Suppressor macrophage (primary cell): ENCODE data around the gene RTN4.
A peak's percentile ranks its signal among the peaks of the same experiment; 100 is the strongest.
"Not testable (repeated sequence)": the region's sequence is repeated elsewhere in the genome, so short reads cannot be mapped to it uniquely, and the experiment has no call there.

ENCODE experiments used
- DNase-seq, 4 experiments: peaks; one replicate each; pipeline ENCODE4 v3.0.0-alpha.2; 2020 to 2022

RTN4 gene

DNA sequence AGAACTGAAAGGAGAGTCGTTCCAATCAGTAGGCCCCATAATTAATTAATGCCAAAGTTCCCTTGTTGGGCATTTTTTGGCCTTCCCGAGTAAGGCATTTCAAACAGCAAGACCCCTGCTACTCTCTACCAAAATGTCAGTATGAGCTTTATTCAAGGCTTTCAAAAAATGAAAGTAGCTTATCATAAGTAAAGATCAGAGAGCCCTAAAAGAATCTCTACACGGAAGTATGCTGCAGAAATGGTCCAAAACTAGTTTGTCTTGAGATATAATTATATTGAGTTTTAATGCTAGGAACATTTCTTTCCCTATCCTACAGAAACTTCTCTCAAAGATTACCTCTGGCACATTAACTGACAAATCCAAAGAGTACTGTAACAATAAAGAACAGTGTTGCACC, 43.9 kb downstream of the RTN4 start:
- DNase-seq, result no peak

GRCh38 chr2:55003706-55004639, 46.3 kb downstream of the RTN4 start:
- no peak for DNase-seq

- DNase-seq, result no peak
Measured at GRCh38 chr2:55001716-55002115, 48.5 kb downstream of the RTN4 start.

DNA sequence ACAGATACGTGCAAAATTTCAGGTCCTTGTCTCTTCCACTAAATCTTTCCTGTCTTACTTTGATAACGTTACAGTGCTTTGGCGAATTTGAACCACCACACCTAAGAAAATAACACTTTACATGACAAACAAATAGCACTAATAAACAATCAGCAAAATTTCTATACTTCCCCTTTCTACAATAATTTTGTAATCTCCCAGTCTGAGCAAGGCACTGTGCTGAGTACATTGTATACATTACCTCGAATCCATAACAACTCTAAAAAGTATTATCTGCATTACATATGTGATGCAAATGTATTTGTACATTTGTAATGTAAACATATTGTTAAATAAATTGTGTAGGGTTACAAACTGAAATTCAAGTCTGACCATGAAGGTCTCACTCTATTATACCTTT, 49.9 kb downstream of the RTN4 start:
- peak in 2 of 4 experiments; percentile 60 for DNase-seq

GRCh38 chr2:54999182-54999581, 51.1 kb downstream of the RTN4 start:
- peak in 3 of 4 experiments; percentile 17 to 60 (median 50) for DNase-seq

- DNase-seq, result no peak
Measured at GRCh38 chr2:54997826-54998225, 52.4 kb downstream of the RTN4 start.

DNA sequence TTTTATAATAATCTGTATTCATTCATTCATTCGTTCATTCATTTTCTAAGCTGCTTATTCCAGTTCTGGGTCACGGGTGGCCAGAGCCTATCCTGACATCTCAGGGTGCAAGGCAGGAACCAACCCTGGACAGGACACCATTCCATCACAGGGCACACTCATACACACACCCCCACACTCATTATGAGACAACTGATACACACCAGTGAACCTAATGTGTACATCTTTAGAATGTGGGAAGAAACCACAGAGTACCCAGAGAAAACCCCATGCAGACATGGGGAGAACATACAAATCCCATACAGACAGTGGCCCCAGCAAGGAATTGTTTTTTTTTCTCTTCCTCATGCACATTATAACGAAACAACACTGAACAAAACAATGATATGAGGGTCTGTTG, 54.7 kb downstream of the RTN4 start:
- DNase-seq, result no peak

- DNase-seq, result not testable (repeated sequence)
Measured at GRCh38 chr2:54990694-54991093, 59.6 kb downstream of the RTN4 start.

DNA sequence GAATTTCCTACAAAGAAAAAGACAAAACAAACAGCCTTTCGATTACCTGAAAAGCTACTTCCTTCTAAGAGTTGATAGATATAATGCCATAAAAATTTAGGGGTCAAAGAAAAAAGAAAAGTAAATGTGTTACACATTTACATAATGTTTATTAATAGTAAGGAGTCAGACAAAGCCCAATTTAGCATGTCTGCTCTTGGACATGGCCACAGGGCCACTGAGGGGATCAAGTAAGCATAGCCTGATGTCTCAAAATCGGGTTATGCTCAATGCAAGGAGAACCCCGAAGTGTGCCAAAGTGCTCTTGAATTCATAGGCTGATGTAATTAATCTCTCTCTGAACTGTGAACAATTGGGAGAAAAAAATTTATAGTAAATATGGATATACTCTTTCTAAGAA, 61.6 kb downstream of the RTN4 start:
- DNase-seq, result no peak

GRCh38 chr2:54986264-54986663, 64.0 kb downstream of the RTN4 start:
- DNase-seq, result no peak

- no peak for DNase-seq
Measured at GRCh38 chr2:54984476-54984875, 65.8 kb downstream of the RTN4 start.

- no peak for DNase-seq
Measured at GRCh38 chr2:54983345-54984220, 66.7 kb downstream of the RTN4 start.

GRCh38 chr2:54981385-54981784, 68.9 kb downstream of the RTN4 start:
- no peak for DNase-seq

GRCh38 chr2:54979321-54980044, 70.8 kb downstream of the RTN4 start:
- peak in 2 of 4 experiments; percentile 44 to 50 for DNase-seq

- DNase-seq, result peak in 2 of 4 experiments; percentile 31 to 52
Measured at GRCh38 chr2:54977149-54977548, 73.1 kb downstream of the RTN4 start.

DNA sequence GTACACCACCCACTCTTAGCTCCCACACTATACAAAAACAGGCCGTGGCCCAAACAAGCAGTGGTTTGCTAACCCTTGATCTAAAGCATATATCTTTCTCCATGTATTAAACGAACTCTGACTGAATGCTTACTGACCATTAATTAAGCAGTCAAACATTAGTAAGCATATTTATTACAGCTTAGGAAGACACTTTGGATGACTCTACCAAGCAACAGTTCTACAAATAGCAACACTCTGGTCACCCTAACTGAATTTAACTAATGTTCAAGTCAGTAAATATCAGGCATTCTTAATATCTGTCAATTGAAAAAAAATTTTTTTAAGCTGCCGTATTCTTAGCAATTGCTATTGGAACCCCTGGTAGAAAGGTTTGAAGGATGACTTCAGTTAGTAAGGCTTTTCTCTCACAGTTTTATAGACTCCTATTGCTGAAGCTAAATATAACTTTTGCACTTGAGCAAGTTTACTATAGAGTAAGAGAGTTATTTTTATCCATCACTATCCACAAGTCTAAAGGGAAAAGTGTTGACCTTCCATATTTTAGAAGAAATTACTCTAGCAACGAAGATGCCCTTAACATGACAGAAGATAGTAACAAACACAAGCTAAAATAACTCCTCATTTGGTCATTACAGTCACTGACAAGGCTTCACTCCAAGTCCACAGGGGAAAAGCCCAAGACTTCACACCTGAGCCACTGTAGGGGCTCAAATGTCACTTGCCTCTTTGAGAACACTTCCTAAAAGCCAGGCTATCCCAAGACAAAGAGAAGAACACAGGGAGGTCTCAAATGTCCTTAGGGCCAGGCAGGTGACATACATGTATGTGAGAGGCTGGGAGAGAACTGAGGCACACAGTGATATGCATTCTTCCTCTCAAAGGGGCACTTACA, 74.4 kb downstream of the RTN4 start:
- DNase-seq, result no peak

DNA sequence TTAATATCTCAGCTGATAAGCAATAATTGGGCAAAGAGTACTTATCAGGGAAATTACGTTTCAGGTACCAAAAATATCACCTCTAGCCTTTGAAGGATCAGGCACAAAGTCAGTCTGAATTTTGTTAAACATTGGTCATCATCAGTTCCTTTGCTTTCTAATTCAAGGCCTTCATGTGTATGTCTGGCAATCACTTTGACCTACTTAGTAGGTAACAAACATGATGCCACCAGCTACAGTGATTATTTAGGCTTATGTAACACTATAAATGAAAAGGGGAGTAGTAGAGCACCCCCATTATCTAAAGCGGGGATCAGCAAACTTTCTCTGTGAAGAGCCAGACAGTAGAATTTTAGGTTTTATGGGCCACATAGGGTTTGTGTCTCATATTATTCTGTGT, 75.1 kb downstream of the RTN4 start:
- no peak for DNase-seq

DNA sequence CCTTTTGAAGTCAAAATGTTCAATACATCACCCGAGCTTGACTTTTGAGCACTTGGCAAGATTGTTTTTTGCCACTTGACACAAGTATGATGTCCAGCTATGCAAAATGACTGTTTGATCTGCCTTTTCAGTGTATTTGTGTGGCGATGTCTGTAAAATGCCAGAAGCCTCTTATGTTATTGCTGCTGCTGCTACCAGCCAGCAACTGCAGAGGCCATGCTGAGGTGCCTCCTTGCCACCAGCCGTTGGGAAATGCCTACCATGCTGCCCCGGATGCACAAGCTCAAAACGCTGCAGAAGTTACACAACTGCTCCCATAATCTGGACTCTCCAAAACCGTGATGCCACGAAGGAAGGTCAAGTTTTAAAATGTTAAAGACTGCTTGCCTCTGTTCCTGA, 80.3 kb downstream of the RTN4 start:
- DNase-seq, result no peak

DNA sequence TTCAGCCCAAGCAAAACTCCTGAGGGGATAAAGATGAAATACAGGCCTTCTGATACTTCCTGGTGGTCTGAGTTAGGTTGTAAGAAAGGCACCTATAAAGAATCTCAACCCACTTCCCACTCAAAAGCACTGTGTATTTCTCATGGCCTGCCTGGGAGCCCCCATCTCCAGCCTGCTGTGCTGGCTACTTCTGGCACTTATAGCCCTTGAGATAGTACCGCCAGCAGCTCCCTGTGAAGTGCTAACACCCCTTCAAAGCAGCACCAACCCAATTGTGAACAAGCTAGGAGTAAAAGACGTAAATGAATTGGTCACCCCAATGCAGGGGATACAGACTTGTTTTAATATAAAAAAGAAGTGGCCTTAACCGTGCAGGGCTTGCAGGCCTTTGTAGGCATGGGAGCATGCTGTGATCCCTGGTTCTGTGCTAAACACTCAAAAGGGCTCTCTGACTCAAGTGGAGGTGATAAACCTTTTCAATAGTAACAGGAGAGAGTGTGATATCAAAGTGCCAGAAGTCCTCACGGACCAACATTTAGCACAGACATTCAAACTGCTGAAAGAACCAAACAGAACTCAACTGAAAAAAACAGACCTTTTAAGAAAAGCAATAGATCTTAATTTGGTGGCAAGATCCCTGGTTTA, 80.8 kb downstream of the RTN4 start:
- DNase-seq, result no peak

DNA sequence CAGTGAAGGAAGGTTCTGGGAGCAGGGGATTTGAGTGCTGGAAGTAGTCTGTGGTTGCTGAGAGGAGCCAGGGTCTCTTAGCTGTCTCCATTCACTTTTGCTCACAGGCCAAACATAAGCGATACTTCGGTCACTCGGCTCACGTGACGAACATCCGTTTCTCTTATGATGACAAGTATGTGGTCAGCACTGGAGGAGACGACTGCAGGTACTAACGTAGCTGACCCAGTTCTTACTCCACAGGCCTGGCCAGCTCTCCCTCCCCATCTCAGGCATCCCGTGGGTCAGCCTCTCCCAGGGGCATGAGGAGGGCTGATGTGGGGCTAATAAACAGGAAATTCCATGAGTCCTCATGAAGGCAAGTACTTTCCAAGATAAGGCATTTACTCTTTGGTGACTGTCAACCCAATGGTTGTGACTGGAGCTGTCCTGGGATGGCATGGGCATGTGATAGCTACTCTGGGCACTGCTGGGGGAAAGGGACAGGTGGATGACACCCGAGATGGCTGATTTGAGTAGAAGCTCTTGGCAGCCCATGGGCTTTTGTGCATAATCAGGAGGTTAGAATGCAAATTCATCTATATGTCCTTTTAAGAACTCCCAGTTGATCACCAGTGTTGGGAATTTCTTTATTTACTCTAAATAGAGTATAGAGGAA, 81.6 kb downstream of the RTN4 start:
- no peak for DNase-seq
